GM12872 (cell line): ENCODE measurements around the gene ROR2.

Experiments used
- TF ChIP-seq, protein P1 (sequence below): IDR thresholded peaks from 3 replicates; pipeline ENCODE4 v1.5.1; 2011; ENCODE audit warnings: low read depth, mild to moderate bottlenecking, low read length, moderate library complexity; ENCODE audit not compliant: insufficient read depth

Gene ROR2

DNA sequence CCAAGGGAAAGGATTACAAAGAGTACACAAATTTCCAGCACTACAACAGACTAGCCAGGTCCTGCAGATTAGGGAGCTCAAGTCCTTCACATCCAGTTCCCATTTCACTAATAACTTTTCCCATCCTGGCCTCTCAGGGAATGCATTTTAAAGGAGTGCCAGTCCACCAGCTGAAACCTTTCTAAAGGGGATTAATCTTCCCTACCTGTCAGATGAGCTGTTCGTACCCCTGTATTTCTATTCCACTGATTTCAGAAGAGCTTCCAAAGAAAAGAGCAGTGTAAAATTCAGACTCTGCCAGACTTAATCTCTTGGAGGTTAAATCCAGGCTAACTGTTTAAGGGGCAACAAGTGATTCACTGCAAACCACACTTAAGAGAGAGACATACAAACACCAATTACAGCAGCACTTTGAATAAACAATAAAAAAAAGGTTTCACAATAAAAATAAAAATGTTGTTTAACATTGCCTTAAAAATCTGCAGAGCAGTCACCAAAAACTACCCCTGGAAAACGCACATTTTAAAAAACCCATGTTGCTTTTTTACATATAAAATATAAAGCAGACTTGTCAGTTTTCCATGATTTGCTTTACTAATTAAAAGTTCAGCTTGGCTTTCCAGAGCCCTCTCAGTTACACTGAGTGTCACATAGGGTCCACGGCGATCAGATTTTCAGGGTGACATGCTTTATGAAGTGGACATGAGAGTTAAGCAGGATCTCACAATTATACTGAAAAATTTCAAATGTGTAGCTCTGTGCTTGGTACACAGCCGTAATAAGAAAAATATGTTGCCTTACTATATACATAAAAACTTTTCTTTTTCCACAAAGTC lies 3.2 kb downstream of the ROR2 start:
- TF ChIP-seq, protein P1, sequence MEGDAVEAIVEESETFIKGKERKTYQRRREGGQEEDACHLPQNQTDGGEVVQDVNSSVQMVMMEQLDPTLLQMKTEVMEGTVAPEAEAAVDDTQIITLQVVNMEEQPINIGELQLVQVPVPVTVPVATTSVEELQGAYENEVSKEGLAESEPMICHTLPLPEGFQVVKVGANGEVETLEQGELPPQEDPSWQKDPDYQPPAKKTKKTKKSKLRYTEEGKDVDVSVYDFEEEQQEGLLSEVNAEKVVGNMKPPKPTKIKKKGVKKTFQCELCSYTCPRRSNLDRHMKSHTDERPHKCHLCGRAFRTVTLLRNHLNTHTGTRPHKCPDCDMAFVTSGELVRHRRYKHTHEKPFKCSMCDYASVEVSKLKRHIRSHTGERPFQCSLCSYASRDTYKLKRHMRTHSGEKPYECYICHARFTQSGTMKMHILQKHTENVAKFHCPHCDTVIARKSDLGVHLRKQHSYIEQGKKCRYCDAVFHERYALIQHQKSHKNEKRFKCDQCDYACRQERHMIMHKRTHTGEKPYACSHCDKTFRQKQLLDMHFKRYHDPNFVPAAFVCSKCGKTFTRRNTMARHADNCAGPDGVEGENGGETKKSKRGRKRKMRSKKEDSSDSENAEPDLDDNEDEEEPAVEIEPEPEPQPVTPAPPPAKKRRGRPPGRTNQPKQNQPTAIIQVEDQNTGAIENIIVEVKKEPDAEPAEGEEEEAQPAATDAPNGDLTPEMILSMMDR, result no peak

DNA sequence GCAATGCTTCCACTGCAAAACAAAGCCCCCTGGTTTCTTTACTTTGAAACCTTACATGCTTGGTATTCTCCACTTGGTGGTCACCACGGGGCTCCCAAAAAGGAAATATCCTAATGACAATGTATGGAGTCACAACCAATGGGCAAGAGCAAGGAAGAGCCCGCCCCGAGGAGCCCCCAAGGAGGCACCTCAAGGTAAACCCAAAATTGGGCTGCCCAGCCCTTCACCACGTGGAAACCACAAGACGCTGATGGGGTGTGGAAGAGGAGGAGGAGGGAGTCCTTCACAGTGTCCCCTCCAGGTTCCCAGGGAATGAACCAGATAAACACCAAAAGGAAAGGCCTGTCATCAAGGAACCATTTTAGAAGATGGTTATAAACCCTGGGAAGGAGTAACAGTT lies 3.8 kb downstream of the ROR2 start:
- TF ChIP-seq, protein P1, result no peak

DNA sequence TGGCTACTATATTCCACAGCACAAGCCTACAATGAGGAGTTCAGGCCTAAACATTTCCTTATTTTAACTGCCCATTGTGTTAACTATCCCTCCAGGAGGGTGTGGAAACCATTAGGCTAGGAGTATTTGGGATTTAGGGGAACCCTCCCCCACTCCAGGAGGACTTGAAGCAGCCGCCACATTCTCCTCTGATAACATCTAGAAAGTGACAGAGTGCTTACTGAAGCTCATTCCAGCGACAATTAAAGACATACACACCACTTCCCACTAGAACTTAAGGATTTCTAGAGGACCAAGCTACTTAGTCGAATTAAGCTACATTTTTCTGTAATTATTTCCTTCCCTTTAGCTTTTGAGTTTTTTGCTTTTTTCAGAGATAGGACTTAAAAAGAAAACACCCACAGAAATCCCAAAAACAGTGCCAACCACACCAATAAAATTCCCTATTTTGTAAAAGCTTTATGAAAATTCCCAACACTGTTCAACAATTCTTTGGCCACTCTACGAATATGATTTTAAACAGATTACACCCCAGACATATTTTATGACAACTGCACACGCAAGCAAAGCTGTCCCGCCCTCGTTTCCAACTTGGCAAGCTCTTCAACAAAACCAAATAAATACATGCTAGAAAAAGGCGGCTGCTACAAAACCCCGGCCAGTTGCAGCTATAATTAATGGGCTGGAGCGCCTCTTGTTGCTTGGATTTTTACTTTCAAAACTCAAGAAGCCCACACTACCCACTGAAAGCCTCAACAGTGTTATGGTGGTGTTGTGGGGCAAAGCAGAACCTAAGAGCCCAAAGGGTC lies 4.5 kb downstream of the ROR2 start:
- TF ChIP-seq, protein P1, result no peak

DNA sequence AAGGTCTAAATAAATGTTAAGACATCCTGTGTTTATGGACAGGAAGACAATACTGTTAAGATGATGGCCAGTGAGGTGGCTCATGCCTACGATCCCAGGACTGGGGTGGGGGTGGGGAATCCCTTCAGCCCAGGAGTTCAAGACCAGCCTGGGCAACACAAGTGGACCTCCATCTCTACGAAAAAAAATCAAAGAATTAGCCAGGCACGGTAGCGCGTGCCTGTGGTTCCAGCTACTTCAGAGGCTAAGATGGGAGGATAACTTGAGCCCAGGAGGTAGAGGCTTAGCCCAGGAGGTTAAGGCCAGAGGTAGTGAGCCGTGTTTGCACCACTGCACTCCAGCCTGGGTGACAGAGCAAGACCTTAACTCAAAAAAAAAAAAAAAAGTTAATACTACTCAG lies 5.3 kb downstream of the ROR2 start:
- TF ChIP-seq, protein P1, result no peak

DNA sequence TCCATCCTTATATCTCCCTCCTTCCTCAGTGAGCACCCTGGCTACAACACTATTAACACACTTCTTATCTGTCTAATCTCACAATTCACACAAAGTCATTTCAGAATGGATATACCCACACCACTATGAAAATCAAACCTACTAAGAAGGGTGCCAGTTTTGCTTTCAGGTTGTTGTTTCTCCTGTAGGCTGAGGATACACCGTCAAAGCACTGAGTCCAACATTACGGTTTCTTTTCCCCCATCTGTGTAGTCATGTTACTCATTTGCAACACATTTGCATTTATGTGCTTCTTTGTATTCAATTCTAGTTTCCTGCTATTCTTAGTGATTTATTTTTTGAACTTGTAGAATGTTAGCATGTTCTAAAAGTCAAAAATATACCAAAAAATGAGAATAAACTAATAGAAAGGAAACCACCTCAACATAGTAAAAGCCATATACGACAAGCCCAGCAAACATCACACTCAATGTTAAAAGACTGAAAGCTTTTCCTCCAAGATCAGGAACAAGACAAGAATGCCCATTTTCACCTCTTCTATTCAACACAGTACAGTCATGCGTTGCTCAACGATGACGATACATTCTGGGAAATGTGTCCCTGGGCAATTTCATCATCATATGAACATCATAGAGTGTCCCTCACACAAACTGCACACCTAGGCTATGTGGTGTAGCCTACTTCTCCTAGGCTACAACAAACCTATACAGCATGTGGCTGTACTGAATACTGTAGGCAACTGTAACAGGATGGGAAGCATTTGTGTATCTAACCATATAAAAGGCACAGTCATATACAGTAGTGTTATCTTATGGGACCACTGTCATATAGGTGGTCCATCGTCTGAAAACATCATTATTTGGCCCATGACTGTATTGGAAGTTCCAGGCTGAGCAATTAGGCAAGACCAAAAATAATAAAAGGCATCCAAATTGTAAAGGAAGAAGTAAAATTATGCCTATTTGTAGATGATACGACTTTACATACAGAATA lies 6.3 kb downstream of the ROR2 start:
- TF ChIP-seq, protein P1, result no peak

DNA sequence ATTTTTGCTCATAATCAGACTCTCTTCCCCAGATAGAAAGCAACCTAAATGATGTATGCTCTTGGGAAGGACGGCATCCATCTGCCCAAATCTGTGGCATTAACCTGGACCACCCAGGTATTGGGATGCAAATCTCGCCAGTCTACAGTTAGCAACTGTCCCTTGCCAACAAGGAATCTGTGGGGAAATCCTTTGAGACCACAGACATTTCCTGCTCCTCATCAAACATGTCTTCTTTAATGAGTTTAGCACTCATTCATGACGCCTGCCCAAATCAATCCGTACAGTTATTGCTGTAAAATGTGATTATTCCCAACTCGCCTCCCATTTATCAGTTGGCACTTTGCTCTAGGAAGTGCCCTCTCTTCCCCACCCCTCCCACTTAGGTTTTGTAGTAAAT lies 7.8 kb downstream of the ROR2 start:
- TF ChIP-seq, protein P1, result no peak
